ENCODE measurements around the gene GPR152.

- TF ChIP-seq, protein P1, sequence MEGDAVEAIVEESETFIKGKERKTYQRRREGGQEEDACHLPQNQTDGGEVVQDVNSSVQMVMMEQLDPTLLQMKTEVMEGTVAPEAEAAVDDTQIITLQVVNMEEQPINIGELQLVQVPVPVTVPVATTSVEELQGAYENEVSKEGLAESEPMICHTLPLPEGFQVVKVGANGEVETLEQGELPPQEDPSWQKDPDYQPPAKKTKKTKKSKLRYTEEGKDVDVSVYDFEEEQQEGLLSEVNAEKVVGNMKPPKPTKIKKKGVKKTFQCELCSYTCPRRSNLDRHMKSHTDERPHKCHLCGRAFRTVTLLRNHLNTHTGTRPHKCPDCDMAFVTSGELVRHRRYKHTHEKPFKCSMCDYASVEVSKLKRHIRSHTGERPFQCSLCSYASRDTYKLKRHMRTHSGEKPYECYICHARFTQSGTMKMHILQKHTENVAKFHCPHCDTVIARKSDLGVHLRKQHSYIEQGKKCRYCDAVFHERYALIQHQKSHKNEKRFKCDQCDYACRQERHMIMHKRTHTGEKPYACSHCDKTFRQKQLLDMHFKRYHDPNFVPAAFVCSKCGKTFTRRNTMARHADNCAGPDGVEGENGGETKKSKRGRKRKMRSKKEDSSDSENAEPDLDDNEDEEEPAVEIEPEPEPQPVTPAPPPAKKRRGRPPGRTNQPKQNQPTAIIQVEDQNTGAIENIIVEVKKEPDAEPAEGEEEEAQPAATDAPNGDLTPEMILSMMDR (IDR thresholded peaks at IDR 0.05): no peak
- no peak for TF ChIP-seq POLR2A (IDR thresholded peaks at IDR 0.05)
Observed at GRCh38 chr11:67501854-67502253, 49.3 kb upstream of the GPR152 start.
